ENCODE results near the gene GLIS1. TPM values are rescaled to one million over a fixed set of nuclear protein-coding genes. Genes with fewer than 3 reads are reported as not detected.

Gene GLIS1
- total RNA-seq, 1 donor from 2014 or later, result not detected

DNA sequence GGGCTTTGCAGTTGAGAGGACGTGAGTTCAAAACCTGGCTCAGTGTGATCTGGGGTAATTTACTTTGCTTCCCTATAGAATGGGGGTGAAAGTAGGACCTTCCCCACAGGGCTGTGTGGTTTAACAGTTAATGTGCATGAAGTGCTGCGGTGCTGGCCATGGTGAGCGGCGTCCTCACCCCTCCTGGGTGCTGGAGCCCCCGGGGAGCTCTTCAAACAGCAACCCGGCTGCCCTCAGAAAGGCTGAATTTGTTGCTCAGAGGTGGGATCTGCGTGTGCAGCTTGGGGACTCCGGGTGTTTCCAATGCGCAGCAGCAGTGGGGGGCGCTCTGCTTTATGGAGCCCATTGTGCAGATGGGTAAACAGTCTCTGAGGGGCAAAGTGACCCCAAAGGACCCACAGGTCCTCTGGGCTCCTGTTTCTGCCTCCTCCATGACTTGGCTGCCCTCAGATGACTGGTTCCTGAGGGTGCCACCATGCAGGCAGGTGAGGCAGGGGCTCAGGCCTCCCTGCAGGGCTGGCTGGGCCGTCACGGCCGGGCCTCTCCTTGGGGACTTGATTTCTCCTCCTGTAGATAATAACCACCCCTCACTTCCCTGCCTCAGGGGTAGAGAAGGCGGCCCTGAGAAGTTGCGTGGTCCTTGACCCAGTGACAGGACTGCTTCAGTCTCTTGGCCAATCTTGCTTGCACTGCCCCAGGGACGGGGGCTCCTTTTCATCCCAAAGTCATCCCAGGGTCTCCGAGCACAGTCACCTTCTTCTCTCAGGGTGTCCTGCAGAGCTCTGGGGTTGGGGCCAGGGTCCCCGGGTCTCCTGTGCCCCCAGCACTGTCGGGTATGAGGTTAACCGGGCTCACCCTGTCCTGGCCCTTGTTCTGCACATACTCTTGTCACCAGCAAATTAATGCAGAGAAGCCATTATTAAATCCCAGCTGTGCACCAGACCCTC, 239.4 kb downstream of the GLIS1 start:
- DNase-seq (ENCODE audit: low read depth in 2 of 2), result no peak

- no peak for DNase-seq (ENCODE audit: low read depth in 2 of 2)
These were observed 240.3 kb downstream of the GLIS1 start for GRCh38 chr1:53498555-53499131.

DNA sequence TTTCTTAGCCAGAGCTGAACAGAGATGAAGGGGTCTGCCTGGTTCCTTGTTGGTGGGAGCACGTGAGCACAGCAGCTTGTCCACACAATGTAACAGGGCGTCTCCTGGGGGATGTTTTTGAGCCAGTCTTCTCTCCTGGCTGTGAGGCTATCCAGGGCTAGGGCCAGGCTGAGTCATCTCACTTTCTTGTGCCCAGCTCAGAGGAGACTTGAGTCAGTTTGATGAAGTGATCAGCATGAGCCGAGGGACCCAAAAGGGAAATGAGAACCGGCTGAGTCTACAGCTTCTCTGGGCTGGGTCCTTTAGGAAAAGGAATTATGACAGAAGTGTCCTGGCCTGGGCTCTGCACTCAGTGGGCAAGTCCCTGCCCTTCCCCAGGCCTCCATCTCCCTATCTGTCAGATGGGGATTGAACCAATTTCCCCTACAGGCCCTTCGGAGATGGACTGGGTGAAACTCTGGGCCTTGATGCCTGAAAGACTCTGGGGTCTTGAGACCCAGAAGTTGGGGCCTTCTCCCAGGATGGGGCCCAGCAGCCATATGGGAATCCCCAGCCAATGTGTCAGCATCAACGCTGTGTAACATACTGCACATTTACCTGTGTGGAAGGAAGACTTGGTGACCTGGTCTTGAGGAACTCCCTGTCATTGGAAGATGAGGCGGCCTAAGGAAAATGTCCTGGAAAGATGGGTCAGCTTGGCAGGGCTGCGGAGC, 243.2 kb downstream of the GLIS1 start:
- DNase-seq (ENCODE audit: low read depth in 2 of 2), result no peak

DNA sequence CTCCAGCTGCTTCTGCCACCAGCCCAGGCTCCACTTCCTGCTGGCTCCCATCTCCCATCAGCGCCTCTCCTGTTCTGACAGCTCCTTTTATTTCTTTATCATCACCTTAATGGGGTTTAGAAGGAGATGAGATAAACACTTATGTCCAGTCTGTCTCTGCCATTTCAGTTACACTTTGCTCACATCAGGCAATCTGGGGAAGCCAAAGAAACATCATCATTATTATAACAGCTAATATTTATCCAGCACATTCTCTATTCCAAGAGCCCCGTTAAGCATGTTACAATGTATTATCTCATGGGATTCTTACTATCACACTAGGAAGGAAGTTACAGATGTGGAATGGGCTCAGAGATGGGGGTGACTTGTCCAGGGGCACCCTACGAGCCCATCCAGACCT, 248.6 kb downstream of the GLIS1 start:
- no peak for DNase-seq (ENCODE audit: low read depth in 2 of 2)

DNA sequence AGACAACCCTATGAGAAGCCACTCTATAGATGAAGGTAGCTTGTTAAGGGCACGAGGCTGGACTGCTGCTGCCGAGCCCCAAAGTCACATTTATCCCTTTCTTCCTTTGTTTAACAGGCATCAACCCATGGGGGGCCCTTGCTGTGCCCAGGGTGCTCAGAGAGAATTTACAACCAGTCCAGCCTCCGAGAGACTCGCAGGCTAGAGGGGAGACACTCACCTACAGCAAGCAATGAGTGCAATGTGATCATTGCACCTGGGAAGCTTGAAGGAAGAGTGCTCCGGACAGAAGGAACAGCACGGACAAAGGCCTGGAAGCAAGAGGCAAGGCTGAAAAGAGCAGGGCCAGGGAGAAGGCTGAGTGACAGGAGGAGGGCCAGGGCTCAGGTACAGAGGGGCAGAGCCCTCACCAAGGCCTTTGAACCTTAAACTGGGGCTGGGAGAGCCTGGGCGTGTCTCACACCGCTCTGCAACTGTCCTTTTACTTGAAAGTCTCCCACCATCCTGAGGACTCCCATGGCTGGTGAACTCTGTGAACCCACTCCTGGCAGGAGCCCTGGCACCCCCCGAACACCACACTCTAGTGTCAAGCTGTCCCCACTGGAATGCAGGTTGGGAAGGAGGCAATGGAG, 252.5 kb downstream of the GLIS1 start:
- DNase-seq (ENCODE audit: low read depth in 2 of 2), result no peak

DNA sequence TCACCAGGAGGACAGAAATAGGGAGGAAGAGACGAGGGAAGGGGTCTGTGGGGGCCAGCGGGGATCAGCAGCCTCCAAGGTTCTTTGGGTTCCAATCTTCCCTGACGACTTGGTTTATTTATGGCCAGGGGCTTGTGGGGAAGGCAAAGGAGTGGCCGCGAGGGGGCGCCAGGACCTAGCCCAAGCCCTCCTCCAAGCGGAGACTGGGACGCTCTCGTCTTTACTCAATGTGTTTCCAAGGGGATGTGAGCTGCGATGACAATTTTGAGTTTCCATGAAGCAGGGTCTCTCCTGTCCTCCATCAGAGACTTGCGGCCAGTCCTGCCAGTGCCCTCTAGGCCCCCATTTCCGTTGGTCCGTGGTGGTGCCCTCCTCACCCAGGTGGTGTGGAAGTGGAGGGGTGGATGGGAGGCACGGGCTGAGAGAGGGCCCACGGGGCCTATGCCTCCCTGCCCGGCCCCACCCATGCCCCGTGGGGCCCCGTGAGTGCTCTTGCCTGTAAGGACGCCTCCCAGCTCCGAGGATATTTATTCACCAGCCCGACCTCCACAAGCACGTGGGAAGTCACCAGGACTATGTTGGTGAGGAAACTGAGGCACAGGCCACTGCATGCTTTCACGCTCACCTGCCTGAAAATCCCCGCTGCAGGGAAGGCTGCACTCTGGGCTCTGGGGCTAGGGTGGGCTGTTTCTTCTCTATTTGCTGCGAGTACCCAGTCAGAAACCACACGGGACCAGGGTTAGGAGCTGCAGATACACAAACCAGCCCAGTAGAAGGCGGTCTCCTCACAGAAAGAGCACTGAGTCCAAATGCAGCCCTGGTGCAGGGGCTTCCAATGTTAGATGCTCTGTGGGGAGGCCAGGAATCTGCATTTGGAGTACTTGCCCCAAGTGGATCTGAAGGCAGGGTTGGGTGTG, 253.2 kb downstream of the GLIS1 start:
- peak; percentile 74 to 87 for DNase-seq (ENCODE audit: low read depth in 2 of 2)

- no peak for DNase-seq (ENCODE audit: low read depth in 2 of 2)
These were observed 254.1 kb downstream of the GLIS1 start for GRCh38 chr1:53484705-53485477.

DNA sequence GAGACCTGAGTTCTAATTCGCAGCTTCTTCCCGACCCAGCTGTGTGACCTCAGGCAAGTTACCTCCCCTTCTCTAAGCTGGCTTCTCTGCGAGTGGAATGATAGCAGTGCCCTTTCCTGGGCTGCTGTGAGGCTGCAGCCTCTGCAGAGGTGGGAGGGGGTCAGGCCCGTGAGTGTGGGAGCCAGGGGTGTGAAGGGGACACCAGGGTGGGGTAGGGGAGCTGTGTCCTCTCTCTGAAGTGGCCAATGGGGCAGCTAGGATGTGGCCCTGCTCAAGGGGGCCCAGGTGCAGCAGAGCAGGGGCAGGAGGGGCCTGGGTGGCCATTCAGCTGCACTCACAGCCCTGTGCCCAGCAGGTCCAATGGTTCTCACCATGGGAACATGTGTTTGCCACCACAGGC, 255.3 kb downstream of the GLIS1 start:
- no peak for DNase-seq (ENCODE audit: low read depth in 2 of 2)

- DNase-seq (ENCODE audit: low read depth in 2 of 2), result no peak
These were observed 255.8 kb downstream of the GLIS1 start for GRCh38 chr1:53483170-53483569.

GRCh38 chr1:53482441-53483153, 256.4 kb downstream of the GLIS1 start:
- no peak for DNase-seq (ENCODE audit: low read depth in 2 of 2)

- no peak for DNase-seq (ENCODE audit: low read depth in 2 of 2)
These were observed 257.5 kb downstream of the GLIS1 start for GRCh38 chr1:53481456-53481855.

DNA sequence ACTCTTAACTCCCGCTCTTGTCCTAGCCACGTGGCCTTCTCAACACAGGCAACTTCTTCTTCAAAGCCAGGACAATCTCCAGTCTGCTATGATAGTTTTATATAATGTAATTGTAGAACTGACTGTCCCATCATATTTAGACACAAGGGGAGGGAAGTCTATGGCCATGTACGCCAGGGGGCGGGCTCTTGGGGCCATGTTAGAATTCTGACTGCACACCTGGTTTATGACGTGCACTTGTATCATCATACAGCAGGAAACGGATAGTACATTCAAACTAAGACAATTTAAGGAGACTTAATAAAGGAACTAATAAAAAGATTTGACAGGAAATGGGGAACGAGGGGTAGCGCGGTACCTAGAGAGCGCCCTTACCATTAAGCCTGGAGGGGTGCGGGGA, 258.3 kb downstream of the GLIS1 start:
- no peak for DNase-seq (ENCODE audit: low read depth in 2 of 2)

- DNase-seq (ENCODE audit: low read depth in 2 of 2), result no peak
These were observed 260.5 kb downstream of the GLIS1 start for GRCh38 chr1:53478502-53478818.

DNA sequence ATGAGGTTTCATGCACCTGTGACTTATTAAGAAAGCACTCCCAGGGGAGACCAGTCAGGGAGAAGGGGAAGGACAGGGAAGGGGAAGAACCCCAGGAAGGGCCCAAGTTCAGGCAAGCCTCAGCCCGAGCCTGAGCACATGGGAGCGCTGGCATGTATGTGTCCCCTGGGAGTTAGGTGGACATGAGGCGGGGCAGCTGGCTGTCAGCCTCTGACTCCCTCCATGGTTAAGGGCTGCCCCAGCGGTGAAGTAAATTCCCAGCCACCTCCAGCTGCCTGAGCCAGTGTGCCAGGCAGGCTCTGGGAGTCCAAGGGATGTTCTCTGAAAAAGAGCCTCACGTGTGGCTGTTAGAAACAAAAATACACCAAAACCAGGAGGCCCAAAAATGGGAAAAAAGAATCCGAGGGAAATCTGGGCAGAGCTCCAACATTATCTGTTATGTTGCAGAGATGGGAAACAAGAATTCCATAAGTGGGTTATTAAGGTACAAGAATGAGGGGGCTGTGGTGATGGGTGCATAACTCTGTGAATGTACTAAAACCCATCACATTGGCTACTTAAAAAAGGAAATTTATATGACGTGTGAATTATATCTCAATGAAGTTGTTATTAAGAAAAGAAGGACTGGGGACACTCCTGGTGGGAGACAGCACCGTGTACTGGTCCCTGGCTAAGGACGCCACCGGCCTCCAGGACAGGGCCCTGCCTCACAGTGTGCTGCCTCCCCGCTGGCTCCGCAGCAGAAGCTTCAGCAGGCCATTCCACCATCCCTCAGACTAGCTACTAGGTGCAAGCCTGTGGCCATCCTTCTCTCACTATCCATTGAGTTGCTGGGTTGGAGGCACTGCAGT, 261.1 kb downstream of the GLIS1 start:
- DNase-seq (ENCODE audit: low read depth in 2 of 2), result no peak

- DNase-seq (ENCODE audit: low read depth in 2 of 2), result no peak
These were observed 262.4 kb downstream of the GLIS1 start for GRCh38 chr1:53476579-53476978.

DNA sequence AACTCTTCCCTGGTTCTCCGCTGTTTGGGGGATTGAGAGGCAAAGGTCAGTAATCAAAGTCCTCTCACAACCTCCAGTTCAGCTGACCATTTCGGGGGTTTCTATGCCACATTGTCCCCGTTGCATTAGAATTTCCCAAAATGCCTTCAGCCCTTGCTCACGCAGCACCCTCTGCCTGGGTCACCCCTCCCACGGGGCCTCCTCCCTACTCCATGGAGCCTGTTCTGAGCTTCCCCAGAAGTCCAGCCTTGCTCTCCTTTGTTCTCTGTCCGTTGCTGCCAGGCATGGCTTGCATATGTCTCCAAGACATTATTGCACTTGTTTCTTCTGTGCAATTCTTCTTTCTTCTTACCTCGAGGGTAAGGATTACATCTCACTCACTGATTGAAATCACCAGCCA, 263.3 kb downstream of the GLIS1 start:
- DNase-seq (ENCODE audit: low read depth in 2 of 2), result no peak

GRCh38 chr1:53473463-53473862, 265.5 kb downstream of the GLIS1 start:
- DNase-seq (ENCODE audit: low read depth in 2 of 2), result peak in 1 of 2 donors; percentile 23

GRCh38 chr1:53471000-53471399, 268.0 kb downstream of the GLIS1 start:
- DNase-seq (ENCODE audit: low read depth in 2 of 2), result no peak

DNA sequence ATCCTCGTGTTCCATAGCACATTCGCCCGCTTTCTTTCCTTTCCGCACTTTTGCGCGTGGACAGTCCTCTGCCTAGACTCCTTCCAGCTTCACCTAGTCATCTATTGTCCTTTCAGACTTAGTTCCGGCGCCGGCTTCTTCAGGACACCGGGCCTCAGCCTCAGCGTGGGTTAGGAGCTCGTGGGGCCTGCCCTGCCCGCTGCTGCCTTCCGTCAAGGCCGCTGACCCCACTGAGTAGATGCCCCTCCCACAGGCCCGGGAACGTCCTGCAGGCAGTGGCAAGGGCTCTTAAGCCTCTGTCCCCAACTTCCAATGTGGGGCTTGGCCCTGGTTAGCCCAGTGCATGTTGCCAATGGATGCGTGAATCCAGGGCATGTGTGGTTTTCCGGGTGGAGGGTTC, 268.4 kb downstream of the GLIS1 start:
- DNase-seq (ENCODE audit: low read depth in 2 of 2), result no peak
